Measurements from ENCODE around the gene MED13L.

MED13L gene

GRCh38 chr12:116277467-116278278 is at the start of gene MED13L:
TSS of gene MED13L (minus strand) at chr12:116277693. CDS start at chr12:116277131, 562 bp downstream.
- Histone ChIP-seq H3K4me3 (peak within 1 kb of the TSS; percentile 94), H3K27ac (peak within 1 kb of the TSS; percentile 93 to 100)
- DNase-seq (ENCODE audit: low spot score), result peak; percentile 90
- TF ChIP-seq, protein P1, sequence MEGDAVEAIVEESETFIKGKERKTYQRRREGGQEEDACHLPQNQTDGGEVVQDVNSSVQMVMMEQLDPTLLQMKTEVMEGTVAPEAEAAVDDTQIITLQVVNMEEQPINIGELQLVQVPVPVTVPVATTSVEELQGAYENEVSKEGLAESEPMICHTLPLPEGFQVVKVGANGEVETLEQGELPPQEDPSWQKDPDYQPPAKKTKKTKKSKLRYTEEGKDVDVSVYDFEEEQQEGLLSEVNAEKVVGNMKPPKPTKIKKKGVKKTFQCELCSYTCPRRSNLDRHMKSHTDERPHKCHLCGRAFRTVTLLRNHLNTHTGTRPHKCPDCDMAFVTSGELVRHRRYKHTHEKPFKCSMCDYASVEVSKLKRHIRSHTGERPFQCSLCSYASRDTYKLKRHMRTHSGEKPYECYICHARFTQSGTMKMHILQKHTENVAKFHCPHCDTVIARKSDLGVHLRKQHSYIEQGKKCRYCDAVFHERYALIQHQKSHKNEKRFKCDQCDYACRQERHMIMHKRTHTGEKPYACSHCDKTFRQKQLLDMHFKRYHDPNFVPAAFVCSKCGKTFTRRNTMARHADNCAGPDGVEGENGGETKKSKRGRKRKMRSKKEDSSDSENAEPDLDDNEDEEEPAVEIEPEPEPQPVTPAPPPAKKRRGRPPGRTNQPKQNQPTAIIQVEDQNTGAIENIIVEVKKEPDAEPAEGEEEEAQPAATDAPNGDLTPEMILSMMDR (IDR thresholded peaks at IDR 0.05), result no peak

GRCh38 chr12:116325336-116325664 is 47.8 kb upstream of the MED13L start:
- TF ChIP-seq, protein P1 (IDR thresholded peaks at IDR 0.05), result no peak
- H3K4me3 ChIP-seq, result no peak overlapping the region
- H3K27ac ChIP-seq, result no peak overlapping the region
- no peak for DNase-seq (ENCODE audit: low spot score)

DNA sequence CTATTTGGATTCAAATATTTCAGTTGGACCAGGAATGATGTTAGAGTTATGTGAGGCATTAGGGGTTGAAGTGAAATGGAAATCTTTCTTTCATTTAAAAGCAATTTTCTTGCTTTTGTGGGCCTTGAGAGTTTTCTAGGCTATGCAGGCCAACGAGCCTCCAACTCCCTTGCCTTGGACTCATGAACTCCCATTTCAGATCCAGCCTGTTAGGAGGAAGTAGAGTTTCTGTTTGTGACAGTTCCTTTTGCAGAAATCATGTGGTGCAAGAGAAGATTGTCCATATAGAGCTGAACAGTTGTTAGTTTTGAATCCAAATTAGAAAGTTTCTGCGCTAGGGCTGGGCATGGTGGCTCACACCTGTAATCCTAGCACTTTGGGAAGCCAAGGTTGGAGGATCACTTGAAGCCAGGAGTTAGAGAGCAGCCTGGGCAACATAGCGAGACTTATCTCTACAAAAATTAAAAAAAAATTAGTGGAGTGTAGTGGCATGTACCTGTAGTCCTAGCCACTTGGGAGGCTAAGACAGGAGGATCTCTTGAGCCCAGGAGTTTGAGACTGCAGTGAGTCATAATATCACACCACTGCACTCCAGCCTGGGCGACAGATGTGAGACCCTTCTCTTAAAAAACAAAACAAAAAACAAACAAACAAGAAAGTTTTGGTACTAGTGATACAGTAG is 47.3 kb upstream of the MED13L start:
- peak overlapping the region in 1 of 2 donors; percentile 40 for H3K27ac ChIP-seq
- no peak for DNase-seq (ENCODE audit: low spot score)
- TF ChIP-seq, protein P1 (IDR thresholded peaks at IDR 0.05), result no peak
- H3K4me3 ChIP-seq, result no peak overlapping the region

DNA sequence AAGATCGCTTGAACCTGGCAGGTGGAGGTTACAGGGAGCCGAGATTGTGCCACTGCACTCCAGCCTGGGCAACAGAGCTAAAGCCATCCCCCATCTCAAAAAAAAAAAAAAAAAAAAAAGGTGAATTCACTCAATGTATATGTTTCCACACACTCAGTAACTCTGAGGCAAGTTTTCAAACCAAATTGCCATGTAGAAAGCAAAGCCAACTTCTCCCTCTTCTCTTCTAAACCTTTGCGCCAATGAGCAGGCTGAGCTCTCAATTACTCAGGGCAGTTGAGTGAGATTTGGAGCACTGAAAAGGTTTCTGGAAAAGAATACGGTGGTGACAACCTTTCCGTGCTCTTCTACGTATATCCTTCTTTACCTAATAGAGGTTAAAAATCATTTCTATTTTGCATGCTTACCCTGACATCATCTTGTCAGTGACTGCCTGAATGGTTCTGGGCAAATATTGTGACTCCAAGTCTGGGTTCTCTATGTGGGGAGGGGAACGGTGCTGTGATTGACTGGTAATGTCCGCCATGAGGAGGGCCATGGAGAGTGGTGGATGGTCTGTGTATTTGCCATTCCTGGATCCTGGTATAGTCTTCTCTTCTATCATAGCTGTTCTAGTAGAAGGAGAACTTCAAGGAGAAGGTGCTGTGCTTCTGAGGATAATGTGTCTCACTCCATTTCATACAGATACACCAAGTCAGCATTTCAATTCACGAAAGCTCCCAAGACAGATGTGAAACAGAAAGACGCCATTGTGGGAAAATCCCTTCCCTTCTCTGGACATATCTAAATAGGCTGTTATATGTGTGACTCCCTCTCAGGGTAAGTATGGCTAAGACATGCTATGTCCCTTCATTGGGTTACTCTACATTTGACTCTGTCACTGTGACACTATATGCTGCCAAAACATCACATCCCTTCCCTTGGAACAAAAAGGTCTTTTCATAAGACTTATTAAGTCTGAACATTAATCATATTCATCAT is 46.2 kb upstream of the MED13L start:
- no peak for DNase-seq (ENCODE audit: low spot score)
- no peak overlapping the region for H3K27ac ChIP-seq

GRCh38 chr12:116321913-116322312 is 44.4 kb upstream of the MED13L start:
- H3K4me3 ChIP-seq, result no peak overlapping the region
- H3K27ac ChIP-seq, result no peak overlapping the region
- no peak for DNase-seq (ENCODE audit: low spot score)
- TF ChIP-seq, protein P1 (IDR thresholded peaks at IDR 0.05), result no peak

More for the DNA sequence above, 46.2 kb upstream of the MED13L start:
- TF ChIP-seq, protein P1 (IDR thresholded peaks at IDR 0.05), result no peak
- H3K4me3 ChIP-seq, result no peak overlapping the region

GRCh38 chr12:116320791-116321217 is 43.3 kb upstream of the MED13L start:
- Histone ChIP-seq H3K4me3 (no peak overlapping the region), H3K27ac (peak overlapping the region; percentile 65 to 94)
- no peak for DNase-seq (ENCODE audit: low spot score)
- TF ChIP-seq, protein P1 (IDR thresholded peaks at IDR 0.05), result no peak

All from coronary artery (tissue), 2 donors.